ENCODE measurements around the gene FHIT.

DNA sequence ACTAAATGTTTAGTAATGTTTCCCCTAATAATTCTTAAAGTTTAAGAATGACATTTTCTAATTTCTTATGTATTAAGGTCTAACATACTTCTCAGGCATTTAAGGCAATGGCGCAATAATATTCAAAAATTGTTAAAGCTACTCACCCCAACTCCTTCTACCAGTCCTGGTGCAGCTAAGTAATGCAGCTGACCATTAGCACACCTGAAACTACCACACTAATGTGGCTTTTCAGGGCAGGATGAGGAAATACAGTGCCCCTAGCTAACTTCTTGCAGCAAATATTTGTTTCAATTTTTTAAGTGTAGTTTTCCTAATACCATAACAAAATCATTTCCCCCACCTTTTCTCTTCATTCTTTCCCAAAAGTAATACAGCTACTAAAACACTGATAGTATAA is 827.7 kb downstream of the FHIT start:
- TF ChIP-seq GATA3 (IDR thresholded peaks at IDR 0.05; ENCODE audit: low read depth, low read length) (no peak), GATA2 (IDR thresholded peaks at IDR 0.05; ENCODE audit: low read depth, low read length) (no peak)

Measured in SH-SY5Y (cell line).